ENCODE data around the gene ZBTB24.

The ZBTB24 gene

DNA sequence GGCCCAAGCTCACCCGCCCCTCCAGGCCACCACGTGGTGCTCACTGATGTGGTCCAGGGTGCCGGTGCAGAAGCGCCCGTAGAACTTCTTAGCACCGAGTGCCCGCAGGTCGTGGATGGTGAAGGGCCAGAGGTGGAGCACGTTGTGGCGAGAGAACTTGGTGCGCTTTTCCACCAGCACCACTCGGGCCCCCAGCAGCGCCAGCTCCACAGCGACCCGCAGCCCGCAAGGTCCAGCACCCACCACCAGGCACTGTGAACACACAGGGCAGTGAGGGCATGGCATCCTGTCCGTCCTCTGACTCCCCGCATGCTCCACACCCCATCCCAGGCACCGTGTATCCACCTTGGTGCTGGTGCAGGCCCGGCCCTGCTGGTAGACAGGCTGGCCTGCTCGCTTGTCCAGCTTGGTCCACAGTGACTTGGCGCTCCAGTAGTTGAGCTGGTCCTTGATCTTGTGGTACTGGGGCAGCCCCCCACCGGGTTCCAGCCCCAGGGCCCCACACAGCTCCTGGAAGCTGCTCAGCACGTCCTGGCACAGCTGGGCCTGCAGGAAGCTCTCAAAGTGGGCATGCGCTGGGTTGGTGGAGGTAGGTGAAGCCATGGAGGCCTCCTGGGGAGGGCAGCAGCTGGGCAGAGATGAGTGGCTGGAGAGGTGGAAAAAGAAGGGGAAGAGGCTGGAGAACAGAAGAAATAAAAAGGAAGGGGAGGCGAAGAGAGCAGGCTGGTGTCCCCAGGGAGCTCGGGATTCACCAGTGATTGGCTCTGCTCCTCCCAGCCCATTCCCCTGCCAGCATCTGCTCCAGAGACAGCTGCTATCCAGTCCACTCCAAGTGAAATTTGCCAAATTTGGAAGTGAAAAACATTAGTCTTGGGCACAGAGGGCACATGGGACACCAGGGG, 29.2 kb downstream of the ZBTB24 start:
- DNase-seq (ENCODE audit: extremely low read depth in 1 of 2, low read depth in 1 of 2): no peak

DNA sequence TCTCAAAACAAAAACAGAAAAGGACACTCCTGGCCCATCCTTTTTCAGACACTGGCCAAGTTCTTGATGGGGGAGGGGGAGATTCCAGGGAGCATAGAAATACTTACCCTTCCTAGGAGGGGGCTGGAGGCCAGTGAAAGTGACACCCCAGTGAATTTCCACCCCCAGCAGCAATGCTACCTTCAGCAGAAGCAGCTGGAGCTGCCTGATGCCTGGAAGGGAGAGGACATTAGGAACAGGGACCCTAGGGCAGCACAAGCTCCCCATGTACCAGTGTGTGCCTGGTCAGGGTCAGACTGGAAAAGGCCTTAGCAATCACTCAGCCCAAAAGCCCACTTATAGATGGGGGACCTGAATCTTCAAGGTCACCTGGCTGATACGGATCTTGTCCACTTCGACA, 29.9 kb downstream of the ZBTB24 start:
- no peak for DNase-seq (ENCODE audit: extremely low read depth in 1 of 2, low read depth in 1 of 2)

DNA sequence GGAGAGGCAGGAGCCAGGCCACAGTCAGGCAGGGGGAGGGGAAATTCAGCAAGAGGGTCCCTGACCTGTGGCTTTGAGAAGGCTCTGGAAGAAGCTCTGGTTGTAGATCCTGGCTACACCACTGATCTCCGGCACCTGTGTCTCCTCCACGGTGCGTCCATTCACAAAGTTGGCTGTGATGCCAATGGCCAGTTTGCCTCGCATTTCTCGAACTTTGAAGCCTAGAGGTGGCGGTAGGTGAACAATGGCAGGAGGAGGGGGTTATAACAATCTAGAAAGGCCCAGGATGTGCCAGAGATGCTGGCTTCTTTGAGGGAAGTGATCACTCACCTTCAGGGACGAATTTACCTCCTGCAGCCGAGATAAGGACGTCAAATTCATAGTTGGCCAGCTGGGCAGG, 30.8 kb downstream of the ZBTB24 start:
- DNase-seq (ENCODE audit: extremely low read depth in 1 of 2, low read depth in 1 of 2): no peak

DNA sequence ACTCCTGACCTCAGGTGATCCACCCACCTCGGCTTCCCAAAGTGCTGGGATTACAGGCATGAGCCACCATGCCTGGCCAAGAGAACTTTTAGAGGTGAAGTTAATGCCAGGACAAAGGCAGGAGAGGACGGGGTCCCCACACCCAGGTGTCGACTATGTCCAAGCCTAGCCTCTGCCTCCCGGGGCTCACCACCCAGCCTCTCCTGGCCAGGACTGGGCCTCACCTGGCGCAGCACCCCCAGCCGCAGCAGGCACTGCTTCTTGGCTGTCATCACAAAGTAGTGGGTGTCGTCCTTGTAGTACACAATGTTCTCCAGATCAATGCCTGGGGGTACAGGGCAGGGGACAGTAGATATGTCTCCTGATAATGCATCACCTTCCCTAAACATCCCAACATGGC, 31.6 kb downstream of the ZBTB24 start:
- no peak for DNase-seq (ENCODE audit: extremely low read depth in 1 of 2, low read depth in 1 of 2)

DNA sequence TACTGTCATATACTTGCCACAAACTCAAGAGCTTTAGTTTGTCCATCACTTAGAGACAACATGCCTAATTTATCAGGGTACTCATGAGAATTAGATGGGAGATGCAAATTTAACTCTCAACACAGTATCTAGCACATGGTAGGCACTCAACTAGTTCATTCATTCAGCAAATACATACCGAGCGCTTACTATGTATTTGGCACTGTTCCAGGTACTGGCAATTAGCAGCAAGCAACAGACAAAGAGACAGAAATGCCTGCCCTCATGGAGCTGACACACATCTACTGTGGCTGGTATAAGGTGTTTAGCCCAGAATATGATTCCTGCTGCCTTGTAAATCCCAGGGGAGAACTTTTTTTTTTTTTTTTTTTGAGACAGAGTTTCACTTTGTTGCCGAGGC, 32.2 kb downstream of the ZBTB24 start:
- DNase-seq (ENCODE audit: extremely low read depth in 1 of 2, low read depth in 1 of 2): no peak

DNA sequence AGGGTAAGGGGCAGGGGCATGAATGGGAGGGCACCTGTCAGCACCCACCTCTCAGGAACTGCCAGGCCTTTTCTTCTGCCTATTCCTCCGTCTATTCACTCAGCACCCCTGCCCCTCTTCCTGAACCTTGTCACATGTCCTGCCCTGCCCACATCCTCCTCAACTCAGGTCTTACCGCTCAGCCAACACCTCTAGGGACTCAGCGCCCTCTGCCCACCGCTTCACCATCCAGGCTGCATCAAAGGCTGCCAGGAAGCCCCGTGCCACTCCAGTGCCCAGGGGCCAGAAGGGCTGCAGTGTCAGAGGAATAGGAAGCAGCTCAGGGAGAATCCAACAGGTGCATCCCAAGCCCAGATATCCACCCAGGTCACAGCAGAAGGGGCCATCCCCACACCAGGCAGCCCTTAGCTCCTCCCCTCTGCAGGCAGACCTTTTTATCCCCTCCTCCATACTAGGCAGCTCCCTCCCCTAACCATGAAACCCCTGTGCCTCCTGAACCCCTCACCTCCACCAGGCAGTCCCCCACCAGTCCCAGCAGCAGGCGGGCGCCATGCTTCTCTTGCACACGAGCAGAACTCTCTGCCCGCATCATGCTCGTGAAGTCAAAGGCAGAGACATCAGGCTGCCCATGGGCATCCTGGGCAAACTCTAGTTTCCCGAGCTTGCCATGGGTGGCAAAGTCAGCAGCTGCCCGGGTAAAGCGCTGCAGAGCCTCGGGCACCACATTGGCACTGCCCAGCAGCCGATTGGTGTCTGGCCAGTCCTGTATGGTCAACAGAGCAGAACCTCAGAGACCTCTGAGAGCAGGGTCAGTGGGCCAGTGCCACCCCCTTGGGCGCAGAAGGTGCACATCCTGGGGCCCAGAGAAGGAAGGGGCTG, 33.0 kb downstream of the ZBTB24 start:
- no peak for DNase-seq (ENCODE audit: extremely low read depth in 1 of 2, low read depth in 1 of 2)

- no peak for DNase-seq (ENCODE audit: extremely low read depth in 1 of 2, low read depth in 1 of 2)
Observed at GRCh38 chr6:109449064-109449794, 33.8 kb downstream of the ZBTB24 start.

DNA sequence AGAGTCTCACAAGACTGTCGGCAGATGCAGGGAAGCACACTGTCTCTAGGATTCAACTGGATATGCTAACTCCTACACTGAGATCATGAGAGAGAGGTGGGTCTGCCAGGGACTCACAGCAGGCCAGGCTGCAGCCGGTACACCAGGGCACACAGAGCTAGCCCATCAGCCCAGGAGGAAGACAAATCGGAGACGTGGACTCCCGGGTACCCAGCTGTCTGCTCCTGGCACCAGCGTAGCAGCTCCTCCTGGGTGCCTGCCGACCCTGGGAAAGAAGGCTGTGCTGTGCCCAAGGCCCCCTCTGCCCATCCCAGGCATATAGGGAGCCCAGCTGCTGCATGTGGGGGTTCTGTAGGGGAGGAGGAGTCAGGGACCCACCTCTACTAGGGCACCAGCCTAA, 34.4 kb downstream of the ZBTB24 start:
- no peak for DNase-seq (ENCODE audit: extremely low read depth in 1 of 2, low read depth in 1 of 2)

- no peak for DNase-seq (ENCODE audit: extremely low read depth in 1 of 2, low read depth in 1 of 2)
Observed at GRCh38 chr6:109447878-109448555, 35.0 kb downstream of the ZBTB24 start.

GRCh38 chr6:109447087-109447486, 35.9 kb downstream of the ZBTB24 start:
- DNase-seq (ENCODE audit: extremely low read depth in 1 of 2, low read depth in 1 of 2): no peak

- DNase-seq (ENCODE audit: extremely low read depth in 1 of 2, low read depth in 1 of 2): no peak
Observed at GRCh38 chr6:109446541-109446940, 36.5 kb downstream of the ZBTB24 start.

GRCh38 chr6:109446072-109446471, 36.9 kb downstream of the ZBTB24 start:
- DNase-seq (ENCODE audit: extremely low read depth in 1 of 2, low read depth in 1 of 2): no peak

- DNase-seq (ENCODE audit: extremely low read depth in 1 of 2, low read depth in 1 of 2): no peak
Observed at GRCh38 chr6:109445382-109445781, 37.6 kb downstream of the ZBTB24 start.

DNA sequence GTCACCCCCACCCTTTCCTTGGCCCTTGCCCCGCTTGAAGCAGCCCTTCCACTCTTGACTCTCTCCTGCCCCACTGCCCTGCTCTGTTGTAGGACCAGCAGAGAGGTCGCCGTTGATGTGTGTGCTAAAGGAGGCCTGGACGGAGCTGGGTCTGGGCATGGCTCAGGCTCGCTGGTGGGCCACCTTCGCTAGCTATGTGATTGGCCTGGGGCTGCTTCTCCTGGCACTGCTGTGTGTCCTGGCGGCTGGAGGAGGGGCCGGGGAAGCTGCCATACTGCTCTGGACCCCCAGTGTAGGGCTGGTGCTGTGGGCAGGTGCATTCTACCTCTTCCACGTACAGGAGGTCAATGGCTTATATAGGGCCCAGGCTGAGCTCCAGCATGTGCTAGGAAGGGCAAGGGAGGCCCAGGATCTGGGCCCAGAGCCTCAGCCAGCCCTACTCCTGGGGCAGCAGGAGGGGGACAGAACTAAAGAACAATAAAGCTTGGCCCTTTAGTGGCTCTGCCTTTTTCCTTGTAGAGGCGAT, 39.5 kb downstream of the ZBTB24 start:
- no peak for DNase-seq (ENCODE audit: extremely low read depth in 1 of 2, low read depth in 1 of 2)

DNA sequence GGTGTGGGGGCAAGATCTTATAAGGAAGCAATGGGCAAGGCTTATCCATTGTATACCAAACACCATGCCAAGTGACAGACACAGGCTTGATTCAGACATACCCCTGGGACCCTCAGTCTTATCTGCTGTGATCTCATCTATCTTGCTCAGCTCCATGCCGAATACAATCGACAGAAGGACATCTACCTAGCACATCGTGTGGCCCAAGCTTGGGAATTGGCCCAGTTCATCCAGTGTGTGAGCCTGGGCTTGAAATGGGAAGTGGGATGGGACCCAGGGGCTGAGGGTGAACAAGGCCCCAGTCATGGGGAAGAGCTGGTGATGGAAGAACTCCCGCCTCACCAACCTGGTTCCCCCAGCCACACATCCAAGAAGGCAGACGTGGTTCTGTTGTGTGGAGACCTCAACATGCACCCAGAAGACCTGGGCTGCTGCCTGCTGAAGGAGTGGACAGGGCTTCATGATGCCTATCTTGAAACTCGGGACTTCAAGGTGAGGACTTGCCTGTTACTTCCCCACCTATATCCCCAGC, 40.6 kb downstream of the ZBTB24 start:
- DNase-seq (ENCODE audit: extremely low read depth in 1 of 2, low read depth in 1 of 2): no peak

GRCh38 chr6:109441069-109441816, 41.8 kb downstream of the ZBTB24 start:
- no peak for DNase-seq (ENCODE audit: extremely low read depth in 1 of 2, low read depth in 1 of 2)

DNA sequence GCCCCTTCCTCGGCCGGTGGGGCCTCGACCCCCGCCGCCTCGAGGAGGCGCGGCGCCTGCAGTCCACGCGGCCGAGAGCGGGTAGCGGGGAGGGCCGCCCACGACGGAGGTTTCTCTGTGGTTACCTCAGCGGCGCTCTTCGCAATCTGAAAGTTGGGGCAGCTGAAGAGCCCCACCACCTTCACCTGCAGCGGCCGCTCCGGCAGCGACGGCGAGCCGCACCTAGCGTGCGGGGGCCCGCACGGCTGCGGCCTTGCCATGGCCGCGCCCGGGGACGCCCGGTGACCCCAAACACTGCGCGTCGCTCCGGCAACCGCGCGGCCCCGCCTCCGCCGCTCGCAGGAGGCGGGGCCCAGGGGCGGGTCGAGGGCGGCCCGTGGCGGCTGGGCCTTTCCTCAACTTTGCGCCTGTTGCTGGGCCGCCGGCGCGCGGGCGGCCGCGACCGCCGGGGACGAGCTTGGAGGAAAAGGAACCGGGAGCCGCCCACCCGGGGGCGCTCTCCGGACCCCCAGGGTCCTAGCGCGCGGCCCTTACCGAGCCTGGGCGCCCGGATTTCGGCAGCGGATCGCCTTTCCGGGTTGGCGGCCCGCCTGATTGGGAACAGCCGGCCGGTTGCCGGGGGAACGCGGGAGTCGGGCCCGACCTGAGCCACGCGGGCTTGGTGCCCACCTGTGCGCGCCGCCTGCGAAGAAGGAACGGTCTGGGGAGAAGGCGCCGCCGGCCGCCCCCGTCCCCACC, 42.5 kb downstream of the ZBTB24 start, which contains the start of the genes PPIL6 and SMPD2:
PPIL6 (minus strand) TSS at position 298 of the 738 bp plus-strand sequence; CDS start at position 260, 38 bp downstream.
SMPD2 (plus strand) TSS at position 394 of the 738 bp plus-strand sequence. CDS start 398 bp downstream, outside the sequence.
- DNase-seq (ENCODE audit: extremely low read depth in 1 of 2, low read depth in 1 of 2): peak; percentile 51 to 67

DNA sequence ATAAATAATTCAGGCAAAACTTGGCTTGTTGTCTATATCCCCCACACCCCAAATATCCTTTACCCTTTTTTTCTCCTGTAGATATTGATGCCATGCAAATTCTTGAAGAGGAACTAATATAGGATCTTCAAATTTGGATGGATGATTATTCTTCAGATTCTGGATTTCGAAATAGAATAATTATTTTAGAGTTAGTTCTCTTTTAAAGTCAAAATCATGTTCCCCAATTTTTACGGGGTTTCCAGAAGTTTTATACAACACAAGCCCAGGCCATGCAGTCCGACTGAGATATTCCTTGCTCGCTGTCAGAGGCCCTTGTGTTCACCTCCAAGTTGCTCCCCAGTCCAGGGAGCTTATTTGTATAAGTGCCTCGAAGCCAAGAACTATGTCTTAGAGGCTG, 47.0 kb downstream of the ZBTB24 start:
- DNase-seq (ENCODE audit: extremely low read depth in 1 of 2, low read depth in 1 of 2): no peak

All from stimulated activated CD8-positive, alpha-beta memory T cell treated with anti-CD3 and anti-CD28 coated beads, Interleukin-7, amount 100 ng/mL, for 48 hours (primary cell).